ENCODE data around the gene SVIL. TPM values are rescaled to one million over a fixed set of nuclear protein-coding genes. Genes with fewer than 3 reads are reported as not detected.

Gene SVIL
- total RNA-seq, 1 donor from 2014 or later: 25.1 TPM

DNA sequence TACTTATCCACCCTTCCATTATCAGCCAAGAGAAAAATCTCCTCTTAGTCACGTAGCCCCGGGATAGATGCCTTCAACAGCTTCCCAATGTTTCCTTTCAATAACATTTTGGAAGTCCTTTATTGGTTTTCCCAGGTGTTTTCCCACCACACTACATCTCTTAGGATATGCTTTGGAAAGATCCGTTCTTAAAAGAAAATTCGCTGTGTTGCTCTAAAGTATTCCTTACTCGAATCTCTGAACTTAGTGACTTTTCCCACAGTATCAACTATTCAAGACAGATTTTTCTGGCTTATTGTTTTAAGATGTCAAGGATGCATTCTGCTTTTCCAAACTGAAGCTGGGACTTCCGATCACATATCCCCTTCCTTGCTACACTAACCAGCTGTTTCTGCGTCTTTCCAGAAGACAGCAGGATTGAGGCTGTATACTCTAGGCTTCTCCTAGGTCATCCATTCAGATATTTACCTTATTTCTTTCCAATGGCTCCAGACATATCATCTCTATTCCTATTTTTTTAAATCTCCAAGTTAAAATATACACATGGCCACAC lies 36.5 kb upstream of the SVIL start:
- no peak for DNase-seq (ENCODE audit: low spot score)
- Histone ChIP-seq H3K27me3 (no peaks in the 10 kb centered on the region), H4K20me1 (ENCODE audit: low read depth) (peaks cover 9% of the 10 kb centered on the region), H3K4me1 (peaks cover 13% of the 10 kb centered on the region), H3K9me3 (ENCODE audit: low read depth) (no peaks in the 10 kb centered on the region), H3K9ac (no peak overlapping the region), H3F3A (ENCODE audit: low read depth) (peaks cover 4% of the 10 kb centered on the region), H2AFZ (replicated peaks) (no peak overlapping the region), H3K79me2 (ENCODE audit: low read depth) (no peaks in the 10 kb centered on the region), H3K4me2 (no peak overlapping the region), H3K4me3 (no peak overlapping the region), H3K36me3 (no peaks in the 10 kb centered on the region), H3K27ac (no peak overlapping the region)
- Mint-ChIP-seq H3K27me3 (ENCODE audit: insufficient read depth, low read depth) (peaks cover 5% of the 10 kb centered on the region), H3K9me3 (peaks cover 27% of the 10 kb centered on the region), H3K36me3 (peaks cover 42% of the 10 kb centered on the region), H3K4me3 (no peak overlapping the region), H3K4me1 (peaks cover 3% of the 10 kb centered on the region), H3K27ac (no peak overlapping the region)
- no peak for TF ChIP-seq EZH2 (IDR thresholded peaks at IDR 0.05)
- TF ChIP-seq, protein P1, sequence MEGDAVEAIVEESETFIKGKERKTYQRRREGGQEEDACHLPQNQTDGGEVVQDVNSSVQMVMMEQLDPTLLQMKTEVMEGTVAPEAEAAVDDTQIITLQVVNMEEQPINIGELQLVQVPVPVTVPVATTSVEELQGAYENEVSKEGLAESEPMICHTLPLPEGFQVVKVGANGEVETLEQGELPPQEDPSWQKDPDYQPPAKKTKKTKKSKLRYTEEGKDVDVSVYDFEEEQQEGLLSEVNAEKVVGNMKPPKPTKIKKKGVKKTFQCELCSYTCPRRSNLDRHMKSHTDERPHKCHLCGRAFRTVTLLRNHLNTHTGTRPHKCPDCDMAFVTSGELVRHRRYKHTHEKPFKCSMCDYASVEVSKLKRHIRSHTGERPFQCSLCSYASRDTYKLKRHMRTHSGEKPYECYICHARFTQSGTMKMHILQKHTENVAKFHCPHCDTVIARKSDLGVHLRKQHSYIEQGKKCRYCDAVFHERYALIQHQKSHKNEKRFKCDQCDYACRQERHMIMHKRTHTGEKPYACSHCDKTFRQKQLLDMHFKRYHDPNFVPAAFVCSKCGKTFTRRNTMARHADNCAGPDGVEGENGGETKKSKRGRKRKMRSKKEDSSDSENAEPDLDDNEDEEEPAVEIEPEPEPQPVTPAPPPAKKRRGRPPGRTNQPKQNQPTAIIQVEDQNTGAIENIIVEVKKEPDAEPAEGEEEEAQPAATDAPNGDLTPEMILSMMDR (IDR thresholded peaks at IDR 0.05): no peak
- TF ChIP-seq EZH2phosphoT487 (IDR thresholded peaks at IDR 0.05): no peak

DNA sequence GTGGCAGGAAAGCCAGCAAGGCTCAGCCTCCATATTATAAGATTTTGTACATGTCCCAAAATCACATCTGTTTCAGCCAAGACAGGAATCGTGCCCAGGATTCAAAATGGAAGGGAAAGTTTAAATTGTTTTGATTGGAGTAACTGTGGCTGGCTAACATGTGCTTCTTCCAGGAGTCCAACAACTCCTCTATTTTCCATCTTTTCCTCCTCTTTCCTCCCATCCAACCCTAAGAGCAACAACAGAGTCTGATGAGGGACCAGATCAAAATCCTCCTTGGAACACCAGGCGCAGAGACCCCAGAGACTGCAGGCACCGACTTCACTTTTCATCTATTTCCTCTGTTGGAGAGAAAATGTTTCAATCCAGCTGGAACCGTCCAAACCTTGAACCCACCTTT lies 36.0 kb upstream of the SVIL start:
- no peak overlapping the region for H3K27ac Mint-ChIP-seq
- H3K27me3 ChIP-seq: no peaks in the 10 kb centered on the region
- H3K4me3 ChIP-seq: no peak overlapping the region
- H3K9ac ChIP-seq: no peak overlapping the region
- no peaks in the 10 kb centered on the region for H3K36me3 ChIP-seq
- H2AFZ ChIP-seq (replicated peaks): no peak overlapping the region
- H3K4me1 ChIP-seq: peaks cover 13% of the 10 kb centered on the region
- H3K27ac ChIP-seq: no peak overlapping the region
- H4K20me1 ChIP-seq (ENCODE audit: low read depth): peaks cover 9% of the 10 kb centered on the region
- peaks cover 5% of the 10 kb centered on the region for H3K27me3 Mint-ChIP-seq (ENCODE audit: insufficient read depth, low read depth)
- peaks cover 4% of the 10 kb centered on the region for H3F3A ChIP-seq (ENCODE audit: low read depth)
- H3K4me2 ChIP-seq: no peak overlapping the region
- TF ChIP-seq EZH2 (IDR thresholded peaks at IDR 0.05): no peak
- H3K36me3 Mint-ChIP-seq: peaks cover 37% of the 10 kb centered on the region
- peaks cover 23% of the 10 kb centered on the region for H3K9me3 Mint-ChIP-seq
- H3K9me3 ChIP-seq (ENCODE audit: low read depth): no peaks in the 10 kb centered on the region
- no peak for DNase-seq (ENCODE audit: low spot score)
- H3K4me1 Mint-ChIP-seq: peaks cover 3% of the 10 kb centered on the region
- H3K4me3 Mint-ChIP-seq: no peak overlapping the region
- no peaks in the 10 kb centered on the region for H3K79me2 ChIP-seq (ENCODE audit: low read depth)

- no peak overlapping the region for H3K4me3 Mint-ChIP-seq
- peaks cover 3% of the 10 kb centered on the region for H3K4me1 Mint-ChIP-seq
- H3K36me3 ChIP-seq: no peaks in the 10 kb centered on the region
- H3K27ac ChIP-seq: no peak overlapping the region
- H3K4me3 ChIP-seq: no peak overlapping the region
- peaks cover 10% of the 10 kb centered on the region for H3K9me3 Mint-ChIP-seq
- H3K9me3 ChIP-seq (ENCODE audit: low read depth): no peaks in the 10 kb centered on the region
- peaks cover 25% of the 10 kb centered on the region for H3K36me3 Mint-ChIP-seq
- H3K79me2 ChIP-seq (ENCODE audit: low read depth): peaks cover 4% of the 10 kb centered on the region
- no peaks in the 10 kb centered on the region for H3K27me3 ChIP-seq
- peaks cover 4% of the 10 kb centered on the region for H3F3A ChIP-seq (ENCODE audit: low read depth)
- TF ChIP-seq EZH2 (IDR thresholded peaks at IDR 0.05) (no peak), EZH2phosphoT487 (IDR thresholded peaks at IDR 0.05) (no peak)
- TF ChIP-seq, protein P1 (IDR thresholded peaks at IDR 0.05): no peak
- H3K9ac ChIP-seq: no peak overlapping the region
- peaks cover 13% of the 10 kb centered on the region for H3K4me1 ChIP-seq
- peaks cover 6% of the 10 kb centered on the region for H3K27me3 Mint-ChIP-seq (ENCODE audit: insufficient read depth, low read depth)
- H4K20me1 ChIP-seq (ENCODE audit: low read depth): peaks cover 9% of the 10 kb centered on the region
- H3K4me2 ChIP-seq: no peak overlapping the region
- no peak overlapping the region for H2AFZ ChIP-seq (replicated peaks)
- peak overlapping the region; percentile 13 for H3K27ac Mint-ChIP-seq
- no peak for DNase-seq (ENCODE audit: low spot score)
Measured at GRCh38 chr10:29669149-29669548, 34.4 kb upstream of the SVIL start.

DNA sequence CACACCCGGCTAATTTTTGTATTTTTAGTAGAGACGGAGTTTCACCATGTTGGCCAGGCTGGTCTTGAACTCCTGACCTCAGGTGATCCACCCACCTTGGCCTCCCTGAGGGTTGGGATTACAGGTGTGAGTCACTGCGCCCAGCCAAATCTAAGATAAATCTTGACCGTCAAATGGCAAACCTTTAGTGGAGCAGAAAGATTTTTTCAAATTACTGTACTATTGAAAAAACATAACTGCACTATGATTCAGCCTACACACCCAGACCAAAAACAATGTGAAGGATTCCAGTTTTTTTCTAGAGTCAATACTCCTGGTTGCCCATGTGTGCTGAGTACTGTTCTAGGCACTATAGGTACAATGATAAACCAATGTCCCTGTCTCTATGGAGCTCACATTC lies 33.9 kb upstream of the SVIL start:
- TF ChIP-seq, protein P1 (IDR thresholded peaks at IDR 0.05): no peak
- TF ChIP-seq EZH2phosphoT487 (IDR thresholded peaks at IDR 0.05) (no peak), EZH2 (IDR thresholded peaks at IDR 0.05) (no peak)
- Histone ChIP-seq H3K27me3 (no peaks in the 10 kb centered on the region), H3K9ac (no peak overlapping the region), H3F3A (ENCODE audit: low read depth) (peaks cover 4% of the 10 kb centered on the region), H4K20me1 (ENCODE audit: low read depth) (peaks cover 9% of the 10 kb centered on the region), H3K4me3 (no peak overlapping the region), H3K9me3 (ENCODE audit: low read depth) (no peaks in the 10 kb centered on the region), H2AFZ (replicated peaks) (no peak overlapping the region), H3K79me2 (ENCODE audit: low read depth) (peaks cover 4% of the 10 kb centered on the region), H3K36me3 (no peaks in the 10 kb centered on the region), H3K4me1 (peaks cover 13% of the 10 kb centered on the region), H3K27ac (no peak overlapping the region), H3K4me2 (no peak overlapping the region)
- Mint-ChIP-seq H3K9me3 (peaks cover 8% of the 10 kb centered on the region), H3K4me3 (no peak overlapping the region), H3K4me1 (peaks cover 3% of the 10 kb centered on the region), H3K36me3 (peaks cover 21% of the 10 kb centered on the region), H3K27me3 (ENCODE audit: insufficient read depth, low read depth) (peaks cover 3% of the 10 kb centered on the region), H3K27ac (no peak overlapping the region)
- no peak for DNase-seq (ENCODE audit: low spot score)
